Measurements from ENCODE around the gene TMEM187.

DNA sequence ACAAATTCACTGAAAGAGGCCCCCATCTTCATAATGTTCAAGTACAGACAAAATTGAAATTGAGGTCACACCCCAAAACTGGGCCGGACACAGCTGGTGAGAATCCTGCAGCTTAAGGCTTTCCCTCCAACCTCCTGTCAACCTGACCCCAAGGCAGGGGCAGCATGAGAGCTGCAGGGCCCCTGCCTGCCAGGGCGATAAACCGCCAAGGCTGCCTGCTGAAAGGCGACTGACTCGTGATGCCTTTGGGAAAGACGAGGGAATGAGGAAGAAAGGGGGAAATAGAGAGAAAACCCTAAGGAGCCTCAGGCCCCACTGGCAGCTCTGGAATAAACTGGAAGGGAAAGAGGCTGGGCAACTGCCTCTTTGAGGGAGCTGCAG, 54.5 kb downstream of the TMEM187 start:
- TF ChIP-seq EZH2 (IDR thresholded peaks at IDR 0.05) (no peak), POLR2AphosphoS5 (IDR thresholded peaks at IDR 0.05; ENCODE audit: borderline replicate concordance, low read depth, low read length) (no peak)

Data from SK-N-MC (cell line).